22Rv1 (cell line): ENCODE measurements around the gene NDUFB11.
"Not testable (repeated sequence)": the region's sequence is repeated elsewhere in the genome, so short reads cannot be mapped to it uniquely, and the experiment has no call there.

ENCODE experiments used
- H3K27ac ChIP-seq: fragments of 450-650 bp; 2 replicates; pipeline ENCODE4 v1.5.1; 2017
- CTCF ChIP-seq: fragments of 450-650 bp; IDR thresholded peaks from 2 replicates; pipeline ENCODE4 v1.5.1; 2017; ENCODE audit warnings: mild to moderate bottlenecking
- ZFX ChIP-seq: fragments of 450-650 bp; IDR thresholded peaks from 2 replicates; pipeline ENCODE4 v1.6.1; 2017; ENCODE audit warnings: antibody characterized with exemption, borderline replicate concordance

Gene NDUFB11

GRCh38 chrX:47145395-47146120, 1.1 kb upstream of the NDUFB11 start:
- peak overlapping the region; percentile 92 for H3K27ac ChIP-seq
- TF ChIP-seq ZFX (no peak), CTCF (no peak)

GRCh38 chrX:47143894-47144625, 442 bp downstream of the NDUFB11 start:
- peak overlapping the region; percentile 92 for H3K27ac ChIP-seq
- no peak for TF ChIP-seq ZFX
- TF ChIP-seq CTCF = no peak

GRCh38 chrX:47138171-47138570, 6.3 kb downstream of the NDUFB11 start:
- TF ChIP-seq ZFX (no peak), CTCF (no peak)
- H3K27ac ChIP-seq = no peak overlapping the region

- not testable (repeated sequence) for H3K27ac ChIP-seq
Observed at GRCh38 chrX:47135650-47136049, 8.9 kb downstream of the NDUFB11 start.

GRCh38 chrX:47133493-47133892, 11.0 kb downstream of the NDUFB11 start:
- no peak overlapping the region for H3K27ac ChIP-seq
- TF ChIP-seq CTCF = no peak
- no peak for TF ChIP-seq ZFX

- H3K27ac ChIP-seq = peak overlapping the region; percentile 75
- TF ChIP-seq ZFX (no peak), CTCF (no peak)
Observed at GRCh38 chrX:47129899-47130358, 14.6 kb downstream of the NDUFB11 start.

- H3K27ac ChIP-seq = peak overlapping the region; percentile 75
- TF ChIP-seq ZFX = no peak
- TF ChIP-seq CTCF = no peak
Observed at GRCh38 chrX:47129157-47129898, 15.2 kb downstream of the NDUFB11 start.

GRCh38 chrX:47124466-47124865, 20.0 kb downstream of the NDUFB11 start:
- H3K27ac ChIP-seq = not testable (repeated sequence)

- H3K27ac ChIP-seq = not testable (repeated sequence)
Observed at GRCh38 chrX:47116551-47117110, 27.9 kb downstream of the NDUFB11 start.
